GM18499 (cell line): ENCODE data around the gene EZR.

Source experiments
- ATAC-seq: cut with Tn5 transposase; IDR thresholded peaks from one replicate; pipeline ENCODE4 v1.9.1; 2021; ENCODE audit warnings: moderate number of reproducible peaks; ENCODE audit not compliant: insufficient read depth, unreplicated experiment

The EZR gene

GRCh38 chr6:158780988-158781691 is 38.0 kb downstream of the EZR start:
- ATAC-seq, result no peak

GRCh38 chr6:158780246-158780884 is 38.8 kb downstream of the EZR start:
- no peak for ATAC-seq

- ATAC-seq, result no peak
These were observed 41.1 kb downstream of the EZR start for GRCh38 chr6:158778005-158778527.

GRCh38 chr6:158777510-158777909 is 41.7 kb downstream of the EZR start:
- no peak for ATAC-seq

- no peak for ATAC-seq
These were observed 42.4 kb downstream of the EZR start for GRCh38 chr6:158776737-158777136.

GRCh38 chr6:158775832-158776231 is 43.3 kb downstream of the EZR start:
- ATAC-seq, result no peak

DNA sequence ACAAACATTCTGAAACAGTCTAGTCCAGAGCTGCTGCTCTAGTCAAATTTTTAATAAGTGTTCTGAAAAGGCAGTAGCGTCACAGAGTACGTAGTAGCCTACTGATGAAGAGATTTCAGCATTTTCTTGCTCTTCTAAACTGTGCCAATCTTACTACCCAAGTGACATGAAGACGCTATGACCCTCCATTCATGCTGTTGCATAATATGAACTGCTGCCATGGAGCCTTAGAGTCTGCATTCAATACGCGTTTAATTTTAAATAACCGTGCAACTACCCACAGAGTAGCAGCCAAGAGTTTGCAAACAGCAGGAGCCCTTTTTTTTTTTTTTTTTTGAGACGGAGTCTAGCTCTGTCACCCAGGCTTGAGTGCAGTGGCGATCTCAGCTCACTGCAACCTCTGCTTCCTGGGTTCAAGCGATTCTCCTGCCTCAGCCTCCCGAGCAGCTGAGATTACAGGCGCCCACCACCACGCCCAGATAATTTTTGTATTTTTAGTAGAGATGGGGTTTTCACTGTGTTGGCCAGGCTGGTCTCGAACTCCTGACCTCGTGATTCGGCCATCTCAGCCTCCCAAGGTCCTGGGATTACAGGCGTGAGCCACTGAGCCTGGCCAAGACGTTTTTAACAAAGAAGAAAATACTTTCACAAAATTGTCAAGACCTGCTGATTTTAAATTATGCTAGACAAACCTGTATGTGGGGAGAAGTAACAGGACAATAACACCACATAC is 44.3 kb downstream of the EZR start:
- no peak for ATAC-seq

DNA sequence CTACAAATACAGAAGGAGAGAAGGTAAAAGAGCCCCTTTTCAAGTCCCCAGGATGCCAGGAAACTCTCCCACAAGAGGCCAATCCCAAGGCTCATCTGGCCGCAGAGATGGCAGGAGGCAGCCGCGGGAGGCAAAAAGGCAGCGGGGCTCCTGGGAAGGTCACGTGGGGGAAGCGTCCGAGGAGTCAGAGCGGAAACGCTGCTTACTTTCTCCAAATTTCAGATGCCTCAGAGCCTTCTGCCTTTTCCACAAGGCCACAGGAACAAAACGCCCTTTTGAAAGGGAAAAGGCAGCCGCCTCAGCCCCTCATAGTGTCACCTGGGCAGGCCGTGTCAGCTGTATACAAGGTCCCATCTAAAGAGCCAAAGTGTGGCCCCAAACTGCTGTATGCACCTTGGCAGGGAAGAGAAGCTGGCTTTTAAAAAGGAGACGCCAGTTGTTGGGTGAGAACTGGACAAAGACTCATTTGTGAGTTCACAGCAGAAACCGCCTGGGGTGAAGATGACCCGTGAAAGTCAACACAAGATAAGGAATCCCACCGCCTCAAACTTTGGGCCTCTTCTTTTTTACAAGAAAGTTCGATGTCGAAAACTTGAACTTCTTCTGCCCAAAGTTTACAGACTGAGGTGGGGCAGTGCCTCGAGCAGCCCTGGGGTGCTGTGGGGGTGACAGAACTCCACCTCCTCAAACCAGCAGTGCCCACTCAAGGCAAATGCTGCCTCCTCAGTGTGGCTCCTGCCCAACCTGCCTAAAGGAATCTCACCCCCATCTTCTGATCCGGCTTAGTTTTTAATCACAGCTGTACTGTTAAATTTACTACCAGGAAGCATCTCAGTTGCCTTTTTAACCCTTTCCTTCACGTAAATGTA is 45.4 kb downstream of the EZR start:
- no peak for ATAC-seq

DNA sequence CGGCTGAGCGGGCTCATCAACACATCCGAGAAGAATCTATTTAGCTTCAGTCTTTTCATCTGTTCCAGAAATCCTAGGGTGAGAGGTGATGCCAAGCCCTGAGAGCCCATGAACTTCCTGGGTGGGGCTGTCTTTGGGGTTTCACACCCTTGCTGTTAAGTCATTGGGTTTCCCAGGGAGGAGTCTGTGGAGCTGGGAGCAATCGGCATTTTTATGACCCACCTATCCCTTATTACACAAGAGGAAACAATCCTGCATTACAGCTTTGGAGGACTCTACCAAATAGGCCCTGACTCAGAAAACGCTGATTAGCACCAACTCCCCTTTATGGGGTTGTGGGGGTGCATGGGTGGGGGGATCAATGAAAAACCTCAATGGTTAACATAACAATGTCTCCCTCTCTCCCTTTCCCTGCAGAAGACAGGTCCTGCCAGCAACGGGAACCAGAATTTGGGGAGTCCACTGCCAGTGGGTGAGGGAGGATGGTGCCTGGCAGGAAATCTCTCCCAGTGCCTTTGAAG is 46.3 kb downstream of the EZR start:
- ATAC-seq, result no peak

DNA sequence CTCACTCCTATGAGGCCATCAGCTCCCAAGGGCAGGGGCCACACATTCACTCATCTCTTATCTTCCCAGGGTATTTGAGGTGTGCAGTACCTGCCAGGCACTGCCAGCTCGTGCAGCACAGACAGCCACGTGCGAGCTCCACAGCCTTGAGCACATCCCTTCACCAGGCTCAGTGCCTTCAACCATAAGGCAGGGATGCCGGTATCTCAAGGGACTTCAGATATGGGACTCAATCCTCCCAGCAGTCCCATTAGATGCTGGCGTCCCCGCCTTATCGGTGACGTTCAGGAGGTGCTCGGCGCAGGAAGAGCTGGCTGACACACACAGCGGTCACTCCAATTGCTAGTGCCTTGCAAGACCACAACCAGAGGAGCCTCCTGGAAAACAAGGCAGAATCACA is 47.0 kb downstream of the EZR start:
- ATAC-seq, result no peak

- ATAC-seq, result no peak
These were observed 47.6 kb downstream of the EZR start for GRCh38 chr6:158771399-158772152.

DNA sequence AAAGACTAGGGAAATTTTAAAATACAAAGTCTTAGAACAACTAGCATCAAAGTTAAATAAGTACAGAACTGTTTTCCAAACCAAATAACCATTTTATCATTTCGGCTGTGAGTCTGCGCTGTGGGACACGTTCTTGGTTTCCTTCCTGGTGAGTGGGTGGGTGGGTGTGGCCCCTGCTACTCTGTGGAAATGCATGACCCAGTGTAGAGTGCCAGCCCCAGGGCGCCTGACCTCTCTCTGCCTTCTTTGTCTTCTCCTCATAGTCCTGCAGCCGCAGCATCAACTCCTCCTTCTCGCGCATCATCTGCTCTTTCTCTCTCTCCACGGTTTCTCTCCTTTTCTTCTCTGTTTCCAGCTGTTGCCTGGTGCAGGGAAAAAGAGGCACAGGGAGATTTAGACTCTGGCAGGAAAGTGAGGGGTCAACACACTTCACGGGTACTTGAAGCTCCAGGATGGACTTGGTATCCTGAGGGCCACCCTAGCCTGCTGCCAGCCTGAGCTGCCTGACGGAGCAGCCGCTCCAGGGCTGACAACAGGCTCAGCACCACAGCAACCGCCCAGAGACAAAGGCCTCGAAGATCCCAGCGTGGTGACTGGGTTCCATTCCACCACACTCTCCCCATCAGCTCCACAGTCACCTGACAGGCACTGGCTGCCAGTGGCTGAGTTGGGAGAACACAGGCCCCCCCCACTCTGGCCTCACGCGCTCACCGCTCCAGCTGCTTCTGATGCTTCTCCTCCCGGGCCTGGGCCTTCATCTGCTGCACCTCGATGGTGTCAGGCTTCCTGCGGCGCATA is 48.4 kb downstream of the EZR start:
- no peak for ATAC-seq

DNA sequence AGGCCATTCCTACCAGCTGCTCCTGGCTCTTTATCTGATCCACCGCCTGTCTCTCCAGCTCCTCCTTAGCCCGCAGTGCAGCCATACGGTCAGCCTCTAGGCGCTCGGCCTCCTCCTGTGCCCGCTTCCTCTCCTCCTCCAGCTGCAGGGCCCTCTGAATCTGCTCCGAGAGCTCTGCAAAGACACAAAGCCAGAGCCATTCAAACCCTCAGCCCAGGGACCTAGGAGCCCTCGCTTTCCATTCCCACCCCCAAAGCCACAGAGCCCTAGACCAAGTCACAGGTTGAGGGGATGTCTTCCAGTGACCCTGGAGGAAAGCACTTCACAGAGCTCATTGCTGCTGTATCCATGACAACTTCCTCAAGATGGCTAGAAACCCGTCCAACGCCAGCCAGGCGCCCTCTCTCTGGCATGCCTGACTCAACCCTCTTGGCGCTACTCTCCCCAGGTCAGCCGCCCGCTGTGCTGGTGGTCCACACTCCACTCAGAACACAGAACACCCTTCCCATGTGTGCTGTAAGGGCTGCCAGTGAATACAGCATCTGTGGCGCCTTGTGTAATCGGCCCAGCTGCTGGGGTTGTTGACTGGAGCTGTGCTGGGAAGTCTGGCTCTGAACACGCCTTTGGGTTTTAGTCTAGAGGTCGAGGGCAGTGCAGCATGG is 49.3 kb downstream of the EZR start:
- no peak for ATAC-seq

GRCh38 chr6:158769234-158769770 is 49.9 kb downstream of the EZR start:
- no peak for ATAC-seq

DNA sequence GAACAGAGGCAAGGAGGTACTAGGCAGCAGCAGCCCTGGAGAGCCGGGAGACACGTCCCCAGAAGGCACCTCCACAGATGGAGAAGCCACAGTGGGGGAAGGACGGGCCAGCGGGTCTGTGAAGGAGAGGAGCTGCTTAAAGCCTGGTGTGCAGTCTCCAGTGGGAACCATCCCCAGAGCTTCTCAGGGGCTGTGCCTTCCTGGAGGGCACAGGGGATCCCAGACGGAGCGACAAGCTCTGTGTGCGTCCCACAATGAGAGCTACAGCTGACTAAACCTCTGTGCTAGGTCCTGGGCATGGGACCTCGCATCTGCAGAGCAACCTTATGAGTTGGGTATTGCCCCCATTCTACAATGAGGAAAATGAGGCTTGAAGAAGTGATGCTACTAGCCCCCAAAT is 50.7 kb downstream of the EZR start:
- no peak for ATAC-seq

DNA sequence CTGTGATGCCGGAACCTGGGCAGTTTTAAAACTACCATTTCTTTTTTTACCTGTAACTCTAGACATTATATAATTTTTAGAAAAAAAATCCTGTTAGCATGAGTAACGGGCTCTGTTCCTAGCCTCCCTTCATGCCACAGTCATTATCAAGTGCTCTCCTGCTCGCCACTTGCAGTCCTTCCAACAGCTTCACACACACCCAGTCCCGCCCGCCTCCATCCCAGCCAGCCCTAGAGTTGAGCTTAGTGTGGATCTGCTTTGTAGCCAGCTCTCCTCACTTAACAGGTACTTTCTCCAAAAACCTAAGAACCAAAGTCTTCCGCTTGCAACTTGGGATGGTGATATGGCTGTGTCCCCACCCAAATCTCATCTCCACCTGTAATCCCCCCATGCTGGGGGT is 51.5 kb downstream of the EZR start:
- no peak for ATAC-seq

- no peak for ATAC-seq
These were observed 52.3 kb downstream of the EZR start for GRCh38 chr6:158766621-158767455.
